Endothelial cell of umbilical vein (primary cell): Measurements from ENCODE around the gene ALDH2. TPM values are rescaled to one million over a fixed set of nuclear protein-coding genes. Genes with fewer than 3 reads are reported as not detected.

Source experiments
- BruUV-seq: library from RNA; stranded (reverse); fragments of 400-500 nt; replicated peaks from 2 replicates; lab custom pipeline; 2021; lab: Mats Ljungman, UMichigan
- CTCF ChIA-PET: fragments of 300-600, 350-600 bp; sonication (Branson Sonifier 250); formaldehyde crosslinking; loops from one replicate; lab custom pipeline; 2021; ENCODE audit warnings: antibody characterized with exemption, inconsistent platforms; lab: Charles Lee
- POLR2A ChIA-PET: fragments of 300-600, 350-600 bp; sonication (Branson Sonifier 250); formaldehyde crosslinking; loops from one replicate; lab custom pipeline; 2021; ENCODE audit warnings: antibody characterized with exemption, inconsistent platforms; lab: Charles Lee
- DNase-seq: peaks from one replicate; pipeline ENCODE4 v3.0.0-alpha.2; 2011; ENCODE audit warnings: low read depth, low spot score
- FAIRE-seq: peaks from 2 replicates; lab custom pipeline; 2011; peaks lifted over from hg19 to GRCh38; lab: Jason Lieb, UNC
- H2AFZ ChIP-seq: 2 replicates; pipeline ENCODE4 v1.6.0; 2012; ENCODE audit warnings: low read depth, low read length, control low read depth, inconsistent platforms
- H3K27ac ChIP-seq: 2 replicates; pipeline ENCODE4 v1.5.1; 2011; ENCODE audit warnings: low read depth, mild to moderate bottlenecking, control low read depth, low read length, moderate library complexity; ENCODE audit not compliant: insufficient read depth
- H3K27me3 ChIP-seq, 2 experiments: 2 replicates each; pipeline versions ENCODE4 v1.6.0 to v1.6.1; 2011; ENCODE audit warnings: low read length in 2 of 2, mixed read lengths in 1 of 2; ENCODE audit not compliant: control insufficient read depth in 2 of 2, insufficient read depth in 2 of 2
- H3K36me3 ChIP-seq, 2 experiments: 2 replicates in 1 of 2; 3 replicates in 1 of 2; pipeline ENCODE4 v1.5.1; 2011; ENCODE audit warnings: low read length in 2 of 2, mild to moderate bottlenecking in 1 of 2, moderate library complexity in 1 of 2; ENCODE audit not compliant: control insufficient read depth in 2 of 2, insufficient read depth in 2 of 2; ENCODE audit errors: extremely low read depth in 1 of 2
- H3K4me1 ChIP-seq: 3 replicates; pipeline ENCODE4 v1.5.1; 2011; ENCODE audit warnings: mild to moderate bottlenecking, low read length; ENCODE audit not compliant: control insufficient read depth, insufficient read depth; ENCODE audit errors: extremely low read depth
- H3K4me2 ChIP-seq: 2 replicates; pipeline ENCODE4 v1.6.1; 2011; ENCODE audit warnings: low read length, control low read depth, mixed read lengths; ENCODE audit not compliant: insufficient read depth
- H3K4me3 ChIP-seq, 3 experiments: fragments of 200-600 bp in 1 of 3; sonication (generic), shearing (Covaris generic) in 1 of 3; replicated peaks in 1 of 3; 2 replicates each; pipeline ENCODE4 v1.5.1; 2011 to 2016; ENCODE audit warnings: control low read depth in 3 of 3, low read length in 3 of 3, mild to moderate bottlenecking in 2 of 3, inconsistent platforms in 1 of 3, low read depth in 1 of 3, moderate library complexity in 1 of 3; ENCODE audit not compliant: insufficient read depth in 1 of 3
- H3K79me2 ChIP-seq: 2 replicates; pipeline ENCODE4 v1.6.0; 2012; ENCODE audit warnings: low read length, inconsistent platforms; ENCODE audit not compliant: control insufficient read depth, insufficient read depth
- H3K9ac ChIP-seq: replicated peaks from 2 replicates; pipeline ENCODE3; 2011; ENCODE audit warnings: low read length, control low read depth; ENCODE audit not compliant: insufficient read depth; ENCODE audit errors: extremely low read depth
- H3K9me1 ChIP-seq: replicated peaks from 3 replicates; pipeline ENCODE4 v1.6.0; 2011; ENCODE audit warnings: mild to moderate bottlenecking, low read length; ENCODE audit not compliant: control insufficient read depth, insufficient read depth; ENCODE audit errors: extremely low read depth
- H3K9me3 ChIP-seq: replicated peaks from 2 replicates; pipeline ENCODE4 v1.5.1; 2012; ENCODE audit warnings: low read length, inconsistent platforms; ENCODE audit not compliant: control insufficient read depth, insufficient read depth
- H4K20me1 ChIP-seq: replicated peaks from 2 replicates; pipeline ENCODE3; 2011; ENCODE audit warnings: mild to moderate bottlenecking, low read length; ENCODE audit not compliant: control insufficient read depth, insufficient read depth; ENCODE audit errors: extremely low read depth
- EZH2 ChIP-seq: IDR thresholded peaks from 2 replicates; pipeline ENCODE4 v1.6.1; 2012; ENCODE audit warnings: borderline replicate concordance, low read depth, mild to moderate bottlenecking, moderate library complexity, low read length, inconsistent platforms; ENCODE audit not compliant: severe bottlenecking
- FOS ChIP-seq: IDR thresholded peaks from 2 replicates; pipeline ENCODE4 v1.6.1; 2011; ENCODE audit warnings: mild to moderate bottlenecking, low read length, moderate library complexity, borderline replicate concordance; ENCODE audit not compliant: insufficient read depth
- JUN ChIP-seq: IDR thresholded peaks from 2 replicates; pipeline ENCODE4 v1.6.1; 2011; ENCODE audit warnings: borderline replicate concordance, low read depth; ENCODE audit not compliant: insufficient read length, insufficient read depth
- MYC ChIP-seq: IDR thresholded peaks from one replicate; pipeline ENCODE4 v1.6.1; 2011; ENCODE audit warnings: mild to moderate bottlenecking, low read depth, low read length
- POLR2A ChIP-seq: IDR thresholded peaks from 2 replicates; pipeline ENCODE4 v1.6.1; 2012; ENCODE audit warnings: low read depth, mild to moderate bottlenecking, control low read depth, low read length
- dilution Hi-C: fragments of 300-500 bp; cut with MboI; formaldehyde crosslinking; loops from one replicate; pipeline ENCODE4 v1.15.0; 2019; ENCODE audit warnings: low sequenced_read_pairs; ENCODE audit not compliant: extremely low pct_ligation_motif_present
- intact Hi-C: fragments of 100-400 bp; cut with micrococcal nuclease; formaldehyde crosslinking; loops from one replicate; pipeline ENCODE4 v1.10.0; 2022
- polyA plus RNA-seq, 4 experiments: library from polyadenylated mRNA; depleted of rRNA in 3 of 4; stranded (reverse) in 3 of 4; unstranded in 1 of 4; fragments of >200 nt; gene quantifications; 2 replicates each; pipeline versions ENCODE4 v1.2.1 to v1.2.3, GENCODE V29; 2011 to 2012; ENCODE audit warnings: missing spikeins in 1 of 4
- total RNA-seq: library from RNA; stranded (reverse); gene quantifications from 2 replicates; pipeline ENCODE4 v1.2.3, GENCODE V29; 2021
- TF ChIP-seq, protein P1 (sequence below): IDR thresholded peaks from 2 replicates; pipeline ENCODE4 v1.6.1; 2011; ENCODE audit not compliant: insufficient read depth, insufficient read length
- TF ChIP-seq, protein P2 (sequence below), 2 donors: IDR thresholded peaks; 1 replicate in 1 of 2; 2 replicates in 1 of 2; pipeline ENCODE4 v1.5.1; 2011; ENCODE audit warnings: low read length in 2 of 2, mild to moderate bottlenecking in 2 of 2, moderate library complexity in 2 of 2, control low read depth in 1 of 2, inconsistent platforms in 1 of 2, low read depth in 1 of 2; ENCODE audit not compliant: insufficient read depth in 1 of 2; ENCODE audit errors: extremely low read depth in 1 of 2

Gene ALDH2
- total and polyA plus RNA-seq, 2 donors (not counting 3 experiments of a cell fraction or from before 2014, with no cell fraction given): 69.5 to 86.5 TPM

DNA sequence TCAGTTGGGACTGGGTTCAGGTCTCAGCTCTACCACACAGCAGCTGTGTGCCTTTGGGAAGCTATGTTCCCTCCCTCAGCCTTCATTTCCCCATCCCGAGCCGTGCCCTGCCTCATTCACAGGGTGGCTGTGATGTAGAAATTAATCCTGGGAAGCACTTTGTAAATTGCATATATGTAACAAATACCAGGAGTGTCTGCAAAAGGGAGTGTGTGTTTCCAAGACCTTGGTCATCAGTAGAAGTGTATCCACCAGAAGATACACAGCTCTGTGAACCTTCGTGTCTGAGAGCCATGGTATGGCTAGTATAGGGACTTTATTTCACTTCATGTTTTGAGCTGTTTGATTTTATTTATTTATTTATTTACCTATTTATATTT, 26.1 kb downstream of the ALDH2 start:
- no peak for TF ChIP-seq FOS
- TF ChIP-seq, protein P1, sequence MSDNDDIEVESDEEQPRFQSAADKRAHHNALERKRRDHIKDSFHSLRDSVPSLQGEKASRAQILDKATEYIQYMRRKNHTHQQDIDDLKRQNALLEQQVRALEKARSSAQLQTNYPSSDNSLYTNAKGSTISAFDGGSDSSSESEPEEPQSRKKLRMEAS: no peak
- H3K4me1 ChIP-seq: no peaks in the 10 kb centered on the region
- H3K4me3 ChIP-seq: no peak overlapping the region
- H3K9me3 ChIP-seq: no peaks in the 10 kb centered on the region
- H3K4me2 ChIP-seq: no peak overlapping the region
- no peak overlapping the region for H3K27ac ChIP-seq
- H3K9me1 ChIP-seq: no peaks in the 10 kb centered on the region
- H4K20me1 ChIP-seq: no peaks in the 10 kb centered on the region
- H3K9ac ChIP-seq: no peak overlapping the region
- H3K79me2 ChIP-seq: no peaks in the 10 kb centered on the region
- no peak overlapping the region for H2AFZ ChIP-seq
- dilution Hi-C loops: no loop called here
- peaks cover 3 to 34% of the 10 kb centered on the region in 2 experiments for H3K36me3 ChIP-seq
- FAIRE-seq: no peak
- intact Hi-C loops: no loop called here
- ChIA-PET POLR2A (no interaction called here), CTCF (interaction anchor here (1.7 to 2.0 kb wide), 2 partner anchors 20 to 40 kb away, joined by 4 to 6 read pairs; no protein-coding TSS in a partner anchor)
- H3K27me3 ChIP-seq: no peaks in the 10 kb centered on the region
- no TSS peak for BruUV-seq
- no peak for DNase-seq

DNA sequence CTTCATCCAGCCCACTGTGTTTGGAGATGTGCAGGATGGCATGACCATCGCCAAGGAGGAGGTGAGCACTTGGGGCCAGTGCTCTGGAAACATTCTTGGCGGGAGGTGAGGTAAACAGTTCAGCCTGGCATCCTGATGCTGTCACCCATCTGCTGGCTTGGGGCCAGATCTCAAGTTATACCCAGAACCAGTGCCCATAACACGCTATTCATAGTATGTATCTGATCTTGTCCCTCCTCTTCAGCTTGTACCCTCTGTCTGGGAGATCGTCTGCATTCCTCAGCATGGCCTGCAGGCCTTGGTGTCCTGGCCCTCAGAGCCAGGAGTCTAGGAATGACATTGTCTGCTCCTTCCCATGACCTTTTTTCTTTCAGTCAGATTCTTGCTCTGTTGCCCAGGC, 31.4 kb downstream of the ALDH2 start:
- peaks cover 8 to 12% of the 10 kb centered on the region in 2 experiments for H3K36me3 ChIP-seq
- BruUV-seq: no TSS peak
- no peaks in the 10 kb centered on the region for H3K79me2 ChIP-seq
- H3K9me1 ChIP-seq: no peaks in the 10 kb centered on the region
- H3K27me3 ChIP-seq: no peaks in the 10 kb centered on the region
- TF ChIP-seq, protein P1: no peak
- TF ChIP-seq EZH2 (no peak), MYC (no peak), JUN (no peak), POLR2A (no peak)
- TF ChIP-seq, protein P2, sequence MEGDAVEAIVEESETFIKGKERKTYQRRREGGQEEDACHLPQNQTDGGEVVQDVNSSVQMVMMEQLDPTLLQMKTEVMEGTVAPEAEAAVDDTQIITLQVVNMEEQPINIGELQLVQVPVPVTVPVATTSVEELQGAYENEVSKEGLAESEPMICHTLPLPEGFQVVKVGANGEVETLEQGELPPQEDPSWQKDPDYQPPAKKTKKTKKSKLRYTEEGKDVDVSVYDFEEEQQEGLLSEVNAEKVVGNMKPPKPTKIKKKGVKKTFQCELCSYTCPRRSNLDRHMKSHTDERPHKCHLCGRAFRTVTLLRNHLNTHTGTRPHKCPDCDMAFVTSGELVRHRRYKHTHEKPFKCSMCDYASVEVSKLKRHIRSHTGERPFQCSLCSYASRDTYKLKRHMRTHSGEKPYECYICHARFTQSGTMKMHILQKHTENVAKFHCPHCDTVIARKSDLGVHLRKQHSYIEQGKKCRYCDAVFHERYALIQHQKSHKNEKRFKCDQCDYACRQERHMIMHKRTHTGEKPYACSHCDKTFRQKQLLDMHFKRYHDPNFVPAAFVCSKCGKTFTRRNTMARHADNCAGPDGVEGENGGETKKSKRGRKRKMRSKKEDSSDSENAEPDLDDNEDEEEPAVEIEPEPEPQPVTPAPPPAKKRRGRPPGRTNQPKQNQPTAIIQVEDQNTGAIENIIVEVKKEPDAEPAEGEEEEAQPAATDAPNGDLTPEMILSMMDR (IDR thresholded peaks at IDR 0.05; ENCODE audit: extremely low read depth in 1 of 2, insufficient read depth in 1 of 2, low read depth in 1 of 2, low read length in 2 of 2): no peak
- no peak for DNase-seq
- POLR2A ChIA-PET: no interaction called here
- H2AFZ ChIP-seq: no peak overlapping the region
- H3K4me2 ChIP-seq: no peak overlapping the region
- H3K4me1 ChIP-seq: no peaks in the 10 kb centered on the region
- dilution Hi-C loops (no loop called here), intact Hi-C loops (no loop called here)
- CTCF ChIA-PET: interaction anchor here (1.3 kb wide), 1 partner anchor 15 kb away, joined by 3 read pairs; no protein-coding TSS in a partner anchor
- H3K27ac ChIP-seq: no peak overlapping the region
- no peak overlapping the region for H3K9ac ChIP-seq
- no peaks in the 10 kb centered on the region for H3K9me3 ChIP-seq
- H4K20me1 ChIP-seq: no peaks in the 10 kb centered on the region
- H3K4me3 ChIP-seq: no peak overlapping the region
- no peak for FAIRE-seq
